Measurements from ENCODE around the gene LY6G6C.

Gene LY6G6C

GRCh38 chr6:31676904-31677303 is 44.6 kb downstream of the LY6G6C start:
- no peak for DNase-seq

GRCh38 chr6:31676322-31676903 is 45.1 kb downstream of the LY6G6C start:
- DNase-seq = no peak

- no peak for DNase-seq
Observed at GRCh38 chr6:31669676-31670075, 51.9 kb downstream of the LY6G6C start, which contains the start of gene LY6G5B. Gene LY6G5B, plus strand, starts transcription at chr6:31669976. Its CDS starts 975 bp downstream, at chr6:31670951.
